Measurements from ENCODE around the gene MMP1.

DNA sequence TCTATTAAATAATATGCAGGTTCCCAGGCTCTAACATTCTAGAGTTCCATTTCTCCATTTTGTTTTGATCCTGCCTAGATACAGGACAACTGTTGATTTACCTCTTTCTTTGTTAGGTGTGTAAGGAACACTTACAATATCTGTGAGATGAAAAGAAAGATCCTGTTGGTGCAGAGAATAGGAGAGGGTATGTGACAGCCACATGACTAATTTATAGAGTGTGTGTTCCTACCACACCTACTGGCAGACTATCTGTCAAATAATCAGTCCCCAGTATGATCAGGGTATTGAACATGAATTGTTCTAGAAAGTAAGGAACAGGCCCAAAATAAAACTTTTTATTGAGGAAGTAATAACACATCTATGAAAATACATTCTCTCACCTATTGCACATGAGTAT is 27.8 kb downstream of the MMP1 start:
- TF ChIP-seq CTCF (IDR thresholded peaks at IDR 0.05; ENCODE audit: insufficient read depth, low read length, poor library complexity, severe bottlenecking), result no peak
- no peak for TF ChIP-seq EZH2phosphoT487 (conservative IDR thresholded peaks at IDR 0.05; ENCODE audit: low read length)

Measured in SU-DHL-6 (cell line).